Medulla oblongata (tissue), 1 donor: Measurements from ENCODE around the gene PAPLN.

Experiments
- DNase-seq: peaks from one replicate; pipeline ENCODE4 v3.0.0-alpha.2; 2015; ENCODE audit errors: extremely low spot score

Gene PAPLN

DNA sequence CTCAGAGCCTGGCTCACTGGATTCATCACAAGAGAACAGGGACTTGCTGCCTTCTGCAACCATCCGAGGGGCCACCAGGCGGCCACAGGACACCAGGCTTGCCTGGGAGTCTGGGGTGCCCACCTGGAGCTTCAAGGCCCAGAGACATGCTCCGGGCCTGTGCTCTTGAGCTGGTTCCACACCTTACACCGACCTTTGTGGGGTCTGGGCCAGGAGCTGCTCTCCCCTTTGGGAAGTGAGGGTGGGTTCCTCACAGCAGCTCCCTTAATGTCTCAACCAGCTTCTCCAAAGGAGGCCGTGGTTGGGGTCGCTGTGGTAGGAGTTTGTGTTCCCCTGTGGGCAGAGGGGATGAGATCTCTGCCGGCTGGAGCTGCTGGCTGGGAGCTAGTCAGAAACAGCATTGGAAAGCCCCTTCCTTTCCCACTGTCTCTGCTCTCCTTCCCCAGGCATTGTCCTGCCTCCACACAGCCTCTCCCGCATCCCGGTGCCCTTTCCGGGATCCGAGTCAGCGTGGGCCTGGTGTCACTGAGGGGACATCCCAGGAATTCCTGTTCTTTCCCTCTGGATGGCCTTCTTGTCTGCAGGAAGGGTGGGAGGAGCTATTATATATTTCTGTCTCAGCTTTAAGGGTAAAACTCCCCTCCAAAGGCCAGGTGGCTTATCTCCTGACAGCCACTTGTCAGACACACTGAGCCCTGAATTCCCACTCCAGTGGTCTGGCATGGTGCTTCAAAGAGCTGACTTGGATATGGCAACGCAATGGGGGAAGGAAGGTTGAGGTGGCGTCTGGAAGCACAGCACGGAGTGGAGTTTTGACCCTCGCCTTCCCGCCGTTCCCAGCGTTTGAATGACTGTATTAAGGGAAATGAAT, 5.1 kb upstream of the PAPLN start:
- no peak for DNase-seq

DNA sequence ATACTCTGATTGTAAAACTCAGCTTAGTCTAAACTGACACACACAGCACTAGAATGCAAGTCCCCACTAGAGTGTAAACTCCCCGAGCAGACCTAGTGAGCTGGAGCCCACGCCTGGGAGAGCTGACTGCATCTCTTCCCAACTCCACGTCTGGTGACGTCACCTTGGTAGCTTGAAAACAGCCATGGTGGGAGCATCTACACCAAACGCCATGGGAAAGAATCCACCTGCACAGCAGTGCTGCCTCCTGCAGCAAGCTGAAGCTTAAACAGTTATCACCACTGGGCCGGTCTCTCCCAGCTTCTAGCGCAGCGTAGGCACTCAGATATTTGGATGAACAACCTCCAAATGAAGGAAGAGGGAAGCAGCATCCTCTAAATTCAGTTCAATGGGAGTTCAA, 4.3 kb upstream of the PAPLN start:
- no peak for DNase-seq

DNA sequence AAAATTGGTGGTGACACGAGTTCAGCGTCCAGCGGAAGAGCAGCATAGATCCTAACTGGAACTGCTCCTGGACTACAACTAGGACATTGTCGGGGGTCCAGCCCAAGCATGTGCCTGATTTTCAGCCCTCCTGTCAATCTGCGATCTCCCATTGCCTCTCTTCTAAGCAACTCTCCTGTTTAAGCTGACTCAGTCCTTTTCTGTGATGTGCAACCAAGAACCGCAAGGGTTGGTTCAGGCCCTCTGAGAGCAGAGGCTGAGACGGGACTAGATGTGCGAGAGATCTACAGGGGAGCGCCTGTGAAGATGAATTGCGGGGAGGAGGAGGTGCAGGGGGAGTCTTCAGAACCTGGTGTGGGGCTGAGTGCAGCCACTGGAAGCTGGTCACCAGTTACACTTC, 3.7 kb upstream of the PAPLN start:
- DNase-seq, result no peak

DNA sequence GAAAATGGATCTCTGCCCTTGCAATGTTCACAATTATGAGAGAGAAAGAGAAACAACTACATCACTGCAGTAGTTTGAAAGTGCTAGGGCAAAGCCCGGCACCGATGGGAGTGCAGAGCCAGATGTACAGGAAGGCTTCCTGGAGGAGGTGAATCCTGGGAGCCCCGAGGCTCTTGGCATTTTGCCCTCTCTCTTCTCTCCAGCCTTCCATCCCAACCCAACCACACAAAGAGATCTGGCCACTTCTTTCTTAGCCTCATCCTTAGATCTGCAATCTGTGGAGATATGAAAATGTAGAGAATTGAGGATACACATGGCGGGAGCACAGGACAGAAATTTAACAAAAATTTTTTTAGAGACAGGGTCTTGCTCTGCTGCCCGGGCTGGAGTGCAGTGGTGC, 3.3 kb upstream of the PAPLN start:
- no peak for DNase-seq

- no peak for DNase-seq
These were observed 2.5 kb upstream of the PAPLN start for GRCh38 chr14:73234586-73235394.

- DNase-seq, result no peak
These were observed 1.7 kb upstream of the PAPLN start for GRCh38 chr14:73235531-73236155.

DNA sequence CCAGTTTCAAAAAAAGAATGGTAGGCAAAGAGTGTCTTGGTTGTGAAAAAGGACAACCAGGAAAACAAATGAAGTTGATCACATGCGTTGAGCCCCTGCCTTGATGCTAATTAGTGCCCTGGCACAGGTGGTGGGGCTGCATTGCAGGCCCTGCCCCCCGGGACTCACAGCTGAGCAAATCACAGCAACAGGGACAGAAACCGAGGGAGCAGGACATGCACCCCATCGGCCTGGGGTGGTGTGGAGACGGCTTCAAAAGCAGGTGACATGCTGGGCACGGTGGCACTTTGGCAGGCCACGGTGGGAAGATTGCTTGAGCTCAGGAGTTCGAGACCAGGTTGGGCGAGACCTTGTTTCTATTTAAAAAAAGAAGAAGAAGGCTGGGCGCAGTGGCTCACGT, 1.1 kb upstream of the PAPLN start:
- DNase-seq, result no peak

DNA sequence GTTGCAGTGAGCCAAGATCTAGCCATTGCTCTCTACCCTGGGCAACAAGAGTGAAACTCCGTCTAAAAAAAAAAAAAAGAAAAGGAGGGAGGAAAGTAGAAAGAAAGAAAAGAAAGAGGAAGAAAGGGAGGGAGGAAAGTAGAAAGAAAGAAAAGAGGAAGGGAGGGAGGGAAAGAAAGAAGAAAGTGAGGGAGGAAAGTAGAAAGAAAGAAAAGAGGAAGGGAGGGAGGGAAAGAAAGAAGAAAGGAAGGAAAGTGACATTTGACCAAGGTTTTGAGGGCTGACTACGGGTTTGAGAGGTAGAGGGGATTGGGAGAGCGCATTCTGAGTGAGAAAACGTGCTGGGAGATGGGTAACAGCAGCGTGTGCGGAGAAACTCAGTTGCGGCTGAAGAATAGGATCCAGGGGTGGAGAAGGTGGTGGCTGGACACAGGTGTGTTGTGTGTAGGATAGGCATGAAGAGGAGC, 521 bp upstream of the PAPLN start:
- no peak for DNase-seq

DNA sequence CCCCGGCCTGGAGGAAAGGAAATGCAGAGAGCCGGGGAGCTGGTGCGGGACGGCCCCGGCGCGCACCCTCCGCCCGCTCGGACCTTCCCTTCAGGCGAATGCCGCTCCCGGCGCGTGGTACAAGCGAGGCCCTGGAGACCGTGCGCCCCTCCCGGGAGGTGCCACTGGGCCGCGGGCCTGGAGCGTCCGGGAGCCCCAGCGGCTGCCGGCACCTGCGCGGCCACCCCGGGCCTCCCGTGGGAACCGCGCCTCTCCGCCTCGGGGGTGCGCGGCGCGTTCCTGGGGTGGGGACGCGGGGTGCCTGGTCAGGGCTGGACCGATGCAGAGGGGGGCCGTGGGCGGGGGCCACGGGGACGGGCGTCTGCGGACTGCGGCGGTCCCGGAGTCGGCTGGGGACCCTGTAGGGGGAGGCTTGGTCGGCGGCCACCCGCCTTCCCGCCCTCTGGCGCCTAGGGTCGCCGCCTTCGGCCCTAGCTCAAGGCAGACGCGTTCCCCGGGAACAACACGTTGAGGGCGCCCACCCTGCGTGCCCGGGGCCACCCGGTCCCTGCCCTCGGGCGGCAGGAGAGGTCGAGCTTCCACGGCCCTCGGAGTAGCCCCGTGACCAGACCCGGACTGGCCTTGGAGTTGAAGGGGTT, 599 bp downstream of the PAPLN start:
- no peak for DNase-seq

- DNase-seq, result no peak
These were observed 1.1 kb downstream of the PAPLN start for GRCh38 chr14:73238424-73238852.

DNA sequence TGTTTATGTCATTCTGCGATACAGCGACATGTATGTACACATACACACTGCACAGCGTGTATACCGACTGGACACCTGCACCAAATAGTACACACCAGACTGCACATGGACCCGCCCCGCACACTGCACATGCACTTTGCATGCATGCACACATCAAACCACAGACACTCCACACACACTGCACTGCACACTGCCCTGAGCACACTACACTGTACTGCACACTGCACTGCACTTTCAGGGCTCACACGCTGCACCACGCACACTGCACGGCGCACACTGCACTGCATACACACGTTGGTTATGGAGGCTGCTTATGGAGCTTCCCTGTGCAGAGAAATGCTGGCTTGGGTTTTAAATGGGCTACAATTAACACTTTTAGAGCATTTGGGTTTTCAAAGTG, 1.6 kb downstream of the PAPLN start:
- no peak for DNase-seq

DNA sequence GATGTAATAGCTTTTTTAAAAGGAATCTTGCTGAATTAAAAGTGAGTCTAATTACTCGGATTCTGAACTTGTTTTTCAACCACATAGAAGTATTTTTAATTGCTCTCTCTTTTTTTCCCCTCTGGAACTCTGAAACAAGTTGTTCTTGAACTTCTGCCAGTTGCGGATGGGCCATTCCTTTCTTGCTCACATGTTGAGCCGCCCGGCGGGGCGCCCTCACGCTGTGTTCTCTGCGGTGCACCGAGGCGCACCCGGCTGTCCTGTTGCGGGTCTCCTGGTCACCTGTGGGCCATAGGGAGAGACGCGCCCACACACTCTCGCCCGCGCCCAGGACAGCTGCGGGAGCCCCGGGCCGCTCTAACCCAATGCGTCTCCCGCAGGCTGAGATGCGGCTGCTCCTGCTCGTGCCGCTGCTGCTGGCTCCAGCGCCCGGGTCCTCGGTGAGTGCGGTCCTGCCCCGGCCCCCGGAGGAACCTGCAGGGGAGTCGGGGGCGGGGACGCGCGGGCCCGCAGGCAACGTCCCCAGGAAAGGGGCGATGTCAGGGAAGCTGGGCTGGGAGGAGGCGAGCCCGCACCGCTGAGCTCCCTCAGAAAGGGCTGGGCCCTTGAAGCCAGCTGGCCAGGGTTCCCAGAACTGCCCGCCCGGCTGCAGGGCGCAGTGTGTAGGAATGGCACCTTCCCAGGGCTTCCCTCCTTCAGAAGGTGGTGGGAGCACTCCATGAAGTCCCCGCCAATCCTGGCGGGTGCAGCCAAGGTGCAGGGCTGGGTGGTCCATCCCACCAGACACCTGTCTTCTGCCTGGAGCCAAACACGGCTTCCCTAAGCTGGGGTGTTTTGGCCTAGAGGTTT, 2.3 kb downstream of the PAPLN start:
- DNase-seq, result peak; percentile 58

- DNase-seq, result peak; percentile 54
These were observed 3.6 kb downstream of the PAPLN start for GRCh38 chr14:73240816-73241480.

- no peak for DNase-seq
These were observed 4.3 kb downstream of the PAPLN start for GRCh38 chr14:73241481-73242165.

- peak; percentile 36 for DNase-seq
These were observed 5.1 kb downstream of the PAPLN start for GRCh38 chr14:73242357-73242901.

DNA sequence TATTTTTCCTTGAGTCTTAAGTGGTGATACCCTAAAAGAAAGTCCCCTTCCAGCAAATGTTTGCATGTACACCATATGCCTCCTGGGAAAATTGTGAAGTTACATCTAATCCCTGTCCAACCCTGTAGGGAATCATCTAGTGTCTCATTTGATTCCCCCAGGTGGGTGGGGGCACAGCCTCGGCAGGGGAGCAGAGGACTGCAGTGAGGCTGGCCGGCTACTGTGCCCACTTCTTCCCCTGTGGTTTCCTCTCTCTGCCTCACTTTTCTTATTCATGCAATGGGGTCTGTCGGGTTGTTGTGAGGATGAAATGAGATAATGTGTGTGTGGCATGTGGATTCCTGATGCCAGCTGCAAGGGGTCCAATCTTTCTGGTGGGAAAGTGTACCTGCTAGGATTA, 6.0 kb downstream of the PAPLN start:
- no peak for DNase-seq

DNA sequence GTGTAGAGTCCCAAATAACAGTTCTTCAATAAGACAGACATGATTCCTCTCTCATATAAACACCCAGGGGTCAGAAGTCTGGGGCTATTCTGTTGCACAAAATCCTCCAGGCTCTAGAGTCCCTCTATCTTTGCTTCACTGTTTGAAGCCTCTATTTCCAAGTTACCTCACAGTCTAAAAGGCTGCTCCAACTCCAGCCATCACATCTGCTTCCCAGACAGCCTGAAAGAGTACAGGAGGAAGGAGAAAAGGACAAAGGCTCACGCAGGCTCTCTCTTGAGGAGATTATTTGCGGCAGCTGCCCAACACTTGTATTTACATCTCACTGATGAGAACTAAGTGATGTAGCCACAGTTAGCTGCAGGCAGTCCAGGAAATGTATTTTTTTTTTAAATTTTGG, 6.4 kb downstream of the PAPLN start:
- no peak for DNase-seq

DNA sequence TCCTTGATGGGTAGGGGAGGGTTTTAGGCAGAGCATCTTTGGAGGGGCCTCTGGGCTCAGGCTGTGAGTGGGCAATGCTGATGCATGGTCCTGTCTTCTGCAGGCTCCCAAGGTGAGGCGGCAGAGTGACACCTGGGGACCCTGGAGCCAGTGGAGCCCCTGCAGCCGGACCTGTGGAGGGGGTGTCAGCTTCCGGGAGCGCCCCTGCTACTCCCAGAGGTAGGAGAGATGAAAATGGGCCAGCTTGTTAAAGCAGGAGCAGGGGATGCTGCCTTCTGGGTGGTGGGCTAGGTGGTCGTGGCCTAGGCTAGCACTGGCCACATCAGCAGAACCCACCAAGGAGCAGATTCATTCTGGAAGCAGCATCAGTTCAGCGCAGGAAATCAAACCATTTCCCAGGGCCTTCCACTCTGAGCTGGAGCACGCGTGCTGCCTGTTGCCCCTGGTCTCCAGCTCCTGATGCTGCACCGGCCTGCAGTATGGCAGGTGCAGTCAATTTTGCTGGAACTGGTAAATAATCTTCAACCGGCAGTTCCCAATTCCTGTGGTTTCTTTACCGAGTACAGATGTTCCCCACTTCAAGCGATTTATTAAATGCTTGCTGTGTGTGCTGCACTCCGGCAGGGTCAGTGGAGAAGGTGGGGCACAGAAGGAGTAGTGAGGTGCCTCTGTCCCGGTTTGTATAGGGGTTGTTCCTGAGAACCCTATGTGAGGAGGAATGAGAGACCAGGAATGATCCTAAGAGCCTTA, 7.4 kb downstream of the PAPLN start:
- no peak for DNase-seq
